Stimulated activated naive CD8-positive, alpha-beta T cell treated with anti-CD3 and anti-CD28 coated beads, Interleukin-15, amount 100 ng/mL, for 72 hours (primary cell): ENCODE measurements around the gene INTS4.
A peak's percentile ranks its signal among the peaks of the same experiment; 100 is the strongest.
"Not testable (repeated sequence)": the region's sequence is repeated elsewhere in the genome, so short reads cannot be mapped to it uniquely, and the experiment has no call there.

Experiments
- ATAC-seq: fragments of 150-1000 bp; cut with Tn5 transposase; 2 replicates; pipeline ENCODE4 v1.10.0; 2021; ENCODE audit warnings: mild to moderate bottlenecking, moderate library complexity
- DNase-seq, 2 donors: peaks; one replicate each; pipeline ENCODE4 v3.0.0; 2021 to 2022
- H3K27ac Mint-ChIP-seq, 2 donors: one replicate each; pipeline ENCODE4 v1.8.0; 2022; ENCODE audit warnings: mild to moderate bottlenecking in 2 of 2, mixed read lengths in 2 of 2, moderate library complexity in 2 of 2
- H3K27me3 Mint-ChIP-seq: one replicate; pipeline ENCODE4 v1.8.0; 2022; ENCODE audit warnings: mixed read lengths
- H3K4me1 Mint-ChIP-seq: one replicate; pipeline ENCODE4 v1.8.0; 2022; ENCODE audit warnings: mild to moderate bottlenecking, mixed read lengths
- H3K4me3 Mint-ChIP-seq, 2 donors: one replicate each; pipeline ENCODE4 v1.8.0; 2022; ENCODE audit warnings: mild to moderate bottlenecking in 2 of 2, mixed read lengths in 2 of 2, moderate library complexity in 1 of 2
- H3K9me3 Mint-ChIP-seq, 2 donors: one replicate each; pipeline ENCODE4 v1.8.0; 2022; ENCODE audit warnings: mixed read lengths in 2 of 2

The INTS4 gene

DNA sequence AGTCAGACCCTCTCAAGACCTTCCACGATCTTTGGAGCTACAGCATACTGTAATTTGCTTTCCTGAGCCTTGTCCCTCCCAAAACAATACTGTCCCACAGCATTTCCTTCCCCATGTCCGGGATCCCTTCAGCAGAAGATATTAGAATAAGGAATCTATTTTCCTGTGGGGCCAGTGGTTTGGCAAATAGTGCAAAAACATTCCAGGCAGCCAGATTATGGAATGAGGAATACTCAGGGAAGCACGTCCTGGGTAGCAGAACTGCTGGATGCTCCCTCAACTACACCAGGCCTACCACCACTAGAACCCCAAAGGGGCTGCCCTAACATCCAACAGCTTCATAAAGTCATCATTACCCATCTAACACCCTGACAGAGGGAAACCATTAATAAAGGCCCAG lies 112.1 kb downstream of the INTS4 start:
- H3K4me3 Mint-ChIP-seq, result no peak overlapping the region
- ATAC-seq, result no peak
- peaks cover 7% of the 10 kb centered on the region for H3K4me1 Mint-ChIP-seq
- H3K9me3 Mint-ChIP-seq, result no peaks in the 10 kb centered on the region
- DNase-seq, result no peak
- no peaks in the 10 kb centered on the region for H3K27me3 Mint-ChIP-seq
- H3K27ac Mint-ChIP-seq, result peak overlapping the region in 1 of 2 donors; percentile 54

DNA sequence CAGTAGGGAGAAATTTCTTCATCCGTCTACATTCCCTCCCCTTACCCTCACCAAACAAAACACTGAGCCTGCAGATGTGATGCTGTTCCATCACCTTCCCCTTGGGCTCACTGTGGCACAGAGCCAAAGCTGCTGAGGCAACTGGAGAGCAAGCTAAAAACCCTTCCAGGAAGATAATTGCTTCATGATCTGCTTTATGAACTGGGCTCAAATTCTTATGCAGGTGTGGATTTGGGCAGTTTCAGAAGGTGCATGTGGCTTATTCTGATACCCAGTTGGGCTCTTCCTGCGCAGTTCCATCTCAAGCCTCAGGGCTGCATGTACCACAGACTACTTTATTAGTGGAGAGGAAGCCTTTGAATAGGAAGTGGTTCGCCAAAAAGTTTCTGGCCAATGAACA lies 115.2 kb downstream of the INTS4 start:
- no peaks in the 10 kb centered on the region for H3K27me3 Mint-ChIP-seq

DNA sequence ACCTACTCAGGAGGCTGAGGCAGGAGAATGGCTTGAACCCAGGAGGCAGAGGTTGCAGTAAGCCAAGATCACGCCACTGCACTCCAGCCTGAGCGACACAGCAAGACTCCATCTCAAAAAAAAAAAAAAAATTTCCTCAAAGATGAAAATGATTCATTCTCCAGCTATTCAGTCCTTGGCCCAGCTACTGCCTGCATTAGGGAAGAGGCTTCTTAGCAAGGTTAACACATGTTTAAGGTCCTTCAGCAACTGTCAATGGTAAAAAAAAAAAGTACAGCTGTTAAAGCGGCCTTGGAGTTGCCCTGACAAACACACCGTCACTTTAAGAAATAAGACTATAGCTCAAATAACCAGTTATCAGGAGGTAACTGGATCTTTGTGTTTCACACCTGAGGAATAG lies 116.2 kb downstream of the INTS4 start:
- not testable (repeated sequence) for H3K27me3 Mint-ChIP-seq, DNase-seq, H3K4me1 Mint-ChIP-seq, H3K9me3 Mint-ChIP-seq, ATAC-seq, H3K4me3 Mint-ChIP-seq, H3K27ac Mint-ChIP-seq

More for the DNA sequence above, 115.2 kb downstream of the INTS4 start:
- H3K4me1 Mint-ChIP-seq, result peaks cover 7% of the 10 kb centered on the region
- no peak overlapping the region for H3K27ac Mint-ChIP-seq
- no peak overlapping the region for H3K4me3 Mint-ChIP-seq
- no peak for DNase-seq
- H3K9me3 Mint-ChIP-seq, result no peaks in the 10 kb centered on the region
- peak; percentile 72 for ATAC-seq

DNA sequence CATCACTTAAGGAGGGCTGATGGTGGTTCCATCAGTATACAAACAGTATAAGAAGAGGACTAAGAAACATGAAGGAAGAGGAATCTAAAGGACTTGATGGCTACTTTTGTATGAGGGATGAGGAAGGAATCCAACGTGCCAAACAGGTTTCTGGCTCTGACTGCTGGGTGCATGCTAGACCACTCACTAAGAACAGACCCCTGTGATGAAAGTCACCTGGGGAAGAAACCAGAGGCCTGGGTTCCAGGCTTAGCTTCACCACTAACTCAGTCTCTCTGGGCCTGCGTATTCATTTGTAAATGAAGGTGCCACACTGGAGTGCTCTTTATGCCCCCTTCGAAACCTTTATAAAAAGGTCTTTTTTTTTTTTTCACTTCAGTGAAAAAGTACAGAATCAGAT lies 118.4 kb downstream of the INTS4 start:
- Mint-ChIP-seq H3K9me3 (no peaks in the 10 kb centered on the region), H3K4me3 (no peak overlapping the region), H3K27ac (peak overlapping the region in 1 of 2 donors; percentile 40), H3K27me3 (no peaks in the 10 kb centered on the region), H3K4me1 (peaks cover 7% of the 10 kb centered on the region)
- no peak for DNase-seq
- ATAC-seq, result no peak

DNA sequence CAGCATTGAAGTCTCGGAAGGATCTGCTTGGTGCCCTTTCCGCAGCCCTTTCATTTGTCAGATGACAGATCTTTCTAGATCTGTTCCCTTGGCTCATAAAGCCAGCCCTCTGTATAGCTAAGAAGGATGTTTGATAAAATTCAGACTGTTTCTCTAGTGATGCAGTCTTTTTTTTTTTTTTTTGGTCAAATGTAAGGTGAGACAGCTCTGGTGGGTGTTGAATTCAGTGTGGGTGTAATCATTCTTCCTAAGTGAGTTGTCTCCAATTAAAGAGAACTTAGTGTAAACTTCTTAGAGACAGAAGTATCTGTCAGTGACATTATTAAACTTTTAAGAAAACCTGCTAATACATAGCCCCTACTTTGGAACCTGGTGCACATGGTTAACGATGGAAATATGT lies 120.3 kb downstream of the INTS4 start:
- peaks cover under 1% of the 10 kb centered on the region for H3K4me1 Mint-ChIP-seq
- no peak overlapping the region for H3K4me3 Mint-ChIP-seq
- no peaks in the 10 kb centered on the region for H3K27me3 Mint-ChIP-seq
- no peaks in the 10 kb centered on the region for H3K9me3 Mint-ChIP-seq
- ATAC-seq (no peak), DNase-seq (no peak)
- no peak overlapping the region for H3K27ac Mint-ChIP-seq

DNA sequence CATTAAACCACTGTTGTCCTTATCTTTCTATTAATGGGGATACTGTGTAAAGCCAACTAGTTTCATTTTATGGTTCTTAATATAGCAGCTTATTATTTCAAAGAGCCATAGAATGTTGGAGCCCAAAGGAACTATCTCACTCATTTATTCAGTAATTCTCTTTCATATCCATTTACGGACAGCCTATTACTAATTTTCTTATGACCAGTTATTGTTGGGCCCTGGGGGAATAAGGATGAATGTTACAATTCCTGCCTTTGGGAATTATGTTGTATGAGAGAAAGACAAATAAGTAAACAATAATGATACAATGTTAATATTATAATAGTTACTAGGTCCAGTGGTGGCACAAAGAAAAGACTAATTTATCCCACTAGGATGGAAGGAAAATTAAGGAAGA lies 121.1 kb downstream of the INTS4 start:
- H3K4me1 Mint-ChIP-seq, result no peaks in the 10 kb centered on the region
- H3K27me3 Mint-ChIP-seq, result no peaks in the 10 kb centered on the region
- ATAC-seq (no peak), DNase-seq (no peak)
- no peaks in the 10 kb centered on the region for H3K9me3 Mint-ChIP-seq
- H3K4me3 Mint-ChIP-seq, result no peak overlapping the region
- no peak overlapping the region for H3K27ac Mint-ChIP-seq

DNA sequence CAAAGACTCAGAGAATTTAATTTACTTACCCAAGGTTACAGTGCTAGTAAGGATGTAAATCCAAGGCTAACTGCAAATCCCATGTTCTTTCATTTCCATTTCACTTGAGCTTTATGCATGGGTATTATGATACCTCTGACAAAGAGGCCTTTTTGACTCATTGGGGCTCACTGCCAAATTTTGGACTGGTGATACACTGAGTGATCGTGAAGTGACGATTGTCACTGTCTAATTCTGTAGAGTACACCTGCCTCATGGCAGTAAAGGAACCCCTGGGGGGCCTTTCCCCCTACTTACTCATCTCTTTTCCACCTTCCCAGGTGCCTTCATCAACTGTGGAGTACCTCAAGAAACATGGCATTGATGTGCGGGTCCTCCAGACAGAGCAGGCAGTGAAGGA lies 122.6 kb downstream of the INTS4 start:
- H3K4me3 Mint-ChIP-seq, result no peak overlapping the region
- DNase-seq, result no peak
- H3K27ac Mint-ChIP-seq, result peak overlapping the region; percentile 77 to 85
- ATAC-seq, result no peak
- no peaks in the 10 kb centered on the region for H3K4me1 Mint-ChIP-seq
- no peaks in the 10 kb centered on the region for H3K27me3 Mint-ChIP-seq
- H3K9me3 Mint-ChIP-seq, result no peaks in the 10 kb centered on the region

DNA sequence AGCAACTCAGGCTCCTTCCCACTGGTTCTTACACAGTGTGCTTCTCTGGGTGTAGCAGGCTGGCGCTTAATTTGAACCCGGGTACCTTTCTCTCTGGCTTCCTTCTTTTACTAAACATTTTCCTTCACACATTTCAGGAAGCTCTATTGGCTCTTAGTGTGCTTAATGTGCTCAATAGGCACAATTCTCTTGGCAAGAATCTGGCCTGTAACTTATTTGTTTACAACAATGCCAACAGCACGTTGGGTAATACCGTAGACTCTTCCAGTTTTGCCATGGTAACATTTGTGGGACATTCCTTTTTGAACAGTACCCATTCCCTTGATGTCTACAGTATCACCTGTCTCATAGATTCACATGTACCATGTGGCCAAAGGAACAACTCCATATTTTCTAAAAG lies 125.7 kb downstream of the INTS4 start:
- ATAC-seq (no peak), DNase-seq (no peak)
- H3K27me3 Mint-ChIP-seq, result no peaks in the 10 kb centered on the region
- H3K4me1 Mint-ChIP-seq, result no peaks in the 10 kb centered on the region
- H3K27ac Mint-ChIP-seq, result no peak overlapping the region
- no peaks in the 10 kb centered on the region for H3K9me3 Mint-ChIP-seq
- no peak overlapping the region for H3K4me3 Mint-ChIP-seq

DNA sequence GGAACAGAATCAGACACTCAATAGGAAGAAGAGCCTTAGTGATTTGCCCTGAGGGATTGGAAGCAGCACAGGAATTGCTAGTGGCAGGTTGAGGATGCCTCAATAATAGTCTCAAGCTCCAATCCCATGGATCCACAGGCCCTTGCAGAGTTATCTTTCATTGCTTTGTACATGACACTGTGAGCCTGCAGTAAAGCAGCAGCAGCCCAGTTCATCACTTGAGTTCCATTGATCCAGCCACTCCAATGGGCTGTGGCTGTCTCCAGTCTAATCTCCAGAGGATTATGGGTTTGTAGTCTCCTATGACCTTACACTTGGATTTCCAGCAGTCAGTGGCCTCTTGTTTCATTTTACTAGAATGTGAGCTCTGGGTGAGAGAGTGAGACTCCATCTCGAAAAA lies 128.1 kb downstream of the INTS4 start:
- H3K4me3 Mint-ChIP-seq, result no peak overlapping the region
- DNase-seq (no peak), ATAC-seq (no peak)
- no peak overlapping the region for H3K27ac Mint-ChIP-seq
- H3K27me3 Mint-ChIP-seq, result no peaks in the 10 kb centered on the region
- H3K4me1 Mint-ChIP-seq, result no peaks in the 10 kb centered on the region
- H3K9me3 Mint-ChIP-seq, result no peaks in the 10 kb centered on the region

DNA sequence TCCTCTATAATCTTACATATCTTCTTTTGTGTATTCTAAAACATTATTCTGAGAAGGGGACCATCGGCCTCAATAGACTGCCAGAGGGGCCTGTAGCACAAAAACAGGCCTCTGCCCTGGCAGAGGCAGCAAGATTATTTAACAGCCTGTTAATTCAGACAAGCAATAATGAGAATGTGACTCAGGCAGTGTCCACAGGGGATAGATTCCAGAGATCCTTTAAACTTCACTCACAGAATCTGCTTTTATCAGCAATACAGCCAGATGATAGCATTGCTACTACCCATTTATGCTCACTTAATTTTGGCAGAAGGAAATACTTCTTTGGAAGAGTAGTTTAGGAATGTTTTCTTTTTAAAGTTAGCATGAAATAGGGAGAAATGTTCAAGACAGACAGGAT lies 128.7 kb downstream of the INTS4 start:
- no peaks in the 10 kb centered on the region for H3K4me1 Mint-ChIP-seq
- H3K9me3 Mint-ChIP-seq, result no peaks in the 10 kb centered on the region
- no peak for DNase-seq
- no peak overlapping the region for H3K27ac Mint-ChIP-seq
- H3K27me3 Mint-ChIP-seq, result no peaks in the 10 kb centered on the region
- no peak overlapping the region for H3K4me3 Mint-ChIP-seq
- ATAC-seq, result no peak

DNA sequence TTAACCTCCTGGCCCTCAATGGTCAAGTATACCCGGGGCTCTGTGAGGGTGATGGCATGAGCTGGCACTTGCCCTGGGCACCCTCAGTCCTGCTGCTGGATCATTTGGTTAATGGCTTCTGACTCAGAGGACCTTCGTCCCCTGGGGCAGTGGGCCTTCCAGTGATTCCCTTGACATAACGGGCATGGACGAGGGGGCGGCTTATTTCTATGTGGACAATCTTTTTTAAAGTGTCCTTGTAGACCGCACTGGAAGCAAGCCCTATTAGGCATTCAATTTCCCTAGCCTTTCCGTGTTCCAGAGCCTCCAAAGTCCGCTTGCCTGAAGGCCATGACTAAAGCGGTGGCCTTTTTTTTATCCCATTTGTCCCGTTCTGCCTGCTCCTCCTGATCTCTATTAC lies 133.0 kb downstream of the INTS4 start:
- H3K4me1 Mint-ChIP-seq, DNase-seq, H3K4me3 Mint-ChIP-seq, H3K9me3 Mint-ChIP-seq, H3K27me3 Mint-ChIP-seq, H3K27ac Mint-ChIP-seq, ATAC-seq: not testable (repeated sequence)

DNA sequence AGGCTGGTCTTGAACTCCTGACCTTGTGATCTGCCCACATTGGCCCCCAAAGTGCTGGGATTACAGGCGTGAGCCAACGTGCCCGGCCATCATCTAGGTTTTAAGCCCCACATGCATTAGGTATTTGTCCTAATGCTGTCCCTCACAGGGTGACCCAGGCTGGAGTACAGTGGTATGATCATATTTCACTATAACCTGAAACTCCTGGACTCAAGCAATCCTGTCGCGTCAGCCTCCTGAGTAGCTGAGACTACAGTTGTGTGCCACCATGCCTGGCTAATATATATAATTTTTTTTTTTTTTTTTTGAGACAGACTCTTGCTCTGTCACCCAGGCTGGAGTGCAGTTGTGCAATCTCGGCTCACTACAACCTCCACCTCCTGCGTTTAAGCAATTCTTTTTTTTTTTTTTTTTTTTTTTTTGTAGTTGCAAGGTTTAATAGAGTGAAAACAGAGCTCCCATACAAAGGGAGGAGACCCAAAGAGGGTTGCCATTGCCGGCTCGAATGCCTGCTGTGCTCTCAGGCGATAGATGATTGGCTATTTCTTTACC lies 136.5 kb downstream of the INTS4 start:
- not testable (repeated sequence) for DNase-seq, H3K27me3 Mint-ChIP-seq, H3K4me3 Mint-ChIP-seq, H3K4me1 Mint-ChIP-seq, H3K27ac Mint-ChIP-seq, ATAC-seq
- H3K9me3 Mint-ChIP-seq, result peaks cover 5 to 27% of the 10 kb centered on the region in 2 donors

DNA sequence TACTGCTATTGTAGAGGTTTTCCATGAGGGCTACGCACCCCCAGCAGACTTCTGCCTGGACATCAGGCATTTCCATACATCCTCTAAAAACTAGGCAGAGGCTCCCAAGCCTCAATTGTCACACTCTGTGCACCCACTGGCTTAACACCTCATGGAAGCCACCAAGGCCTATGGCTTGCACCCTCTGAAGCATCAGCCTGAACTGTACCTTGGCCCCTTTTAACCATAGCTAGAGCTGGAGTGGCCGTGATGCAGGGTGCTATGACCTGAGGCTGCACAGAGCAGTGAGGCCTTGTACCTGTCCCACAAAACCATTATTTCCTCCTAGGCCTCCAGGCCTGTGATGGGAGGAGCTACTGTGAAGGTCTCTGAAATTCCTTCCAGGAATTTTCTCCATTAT lies 139.6 kb downstream of the INTS4 start:
- Mint-ChIP-seq H3K4me3 (no peak overlapping the region), H3K27ac (no peak overlapping the region), H3K27me3 (no peaks in the 10 kb centered on the region), H3K4me1 (no peaks in the 10 kb centered on the region), H3K9me3 (peaks cover 5 to 27% of the 10 kb centered on the region in 2 donors)
- DNase-seq, result no peak
- ATAC-seq, result no peak

DNA sequence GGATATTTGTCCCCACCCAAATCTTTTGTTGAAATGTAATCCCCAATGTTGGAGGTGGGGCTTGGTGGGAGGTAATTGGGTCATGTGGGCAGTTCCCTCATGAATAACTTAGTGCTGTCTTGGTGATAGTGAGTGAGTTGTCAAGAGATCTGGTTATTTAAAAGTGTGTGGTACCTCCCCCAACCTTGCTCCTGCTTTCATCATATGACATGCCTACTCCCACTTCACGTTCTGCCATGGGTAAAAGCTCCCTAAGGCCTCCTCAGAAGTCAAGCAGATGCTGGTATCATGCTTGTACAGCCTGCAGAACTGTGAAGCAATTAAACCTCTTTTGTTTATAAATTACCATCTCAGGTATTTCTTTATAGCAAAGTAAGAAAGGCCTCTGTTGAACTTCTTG lies 143.0 kb downstream of the INTS4 start:
- no peak overlapping the region for H3K27ac Mint-ChIP-seq
- no peaks in the 10 kb centered on the region for H3K27me3 Mint-ChIP-seq
- no peak for ATAC-seq
- DNase-seq, result no peak
- no peak overlapping the region for H3K4me3 Mint-ChIP-seq
- no peaks in the 10 kb centered on the region for H3K4me1 Mint-ChIP-seq
- H3K9me3 Mint-ChIP-seq, result peaks cover 5 to 26% of the 10 kb centered on the region in 2 donors

DNA sequence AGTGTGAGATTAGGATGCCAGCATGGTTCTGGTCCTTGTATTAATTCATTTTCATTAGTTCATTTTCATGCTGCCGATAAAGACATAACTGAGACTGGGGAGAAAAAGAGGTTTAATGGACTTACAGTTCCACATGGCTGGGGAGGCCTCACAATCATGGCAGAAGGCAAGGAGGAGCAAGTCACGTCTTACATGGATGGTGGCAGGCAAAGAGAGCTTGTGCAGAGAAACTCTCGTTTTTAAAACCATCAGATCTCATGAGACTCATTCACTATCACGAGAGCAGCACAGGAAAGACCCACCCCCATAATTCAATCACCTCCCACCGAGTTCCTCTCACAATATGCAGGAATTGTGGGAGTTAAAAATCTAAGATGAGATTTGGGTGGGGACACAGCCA lies 150.8 kb downstream of the INTS4 start:
- Mint-ChIP-seq H3K9me3 (peaks cover 18 to 29% of the 10 kb centered on the region in 2 donors), H3K27ac (peak overlapping the region in 1 of 2 donors; percentile 41)
- H3K4me1 Mint-ChIP-seq, ATAC-seq, DNase-seq, H3K27me3 Mint-ChIP-seq, H3K4me3 Mint-ChIP-seq: not testable (repeated sequence)

DNA sequence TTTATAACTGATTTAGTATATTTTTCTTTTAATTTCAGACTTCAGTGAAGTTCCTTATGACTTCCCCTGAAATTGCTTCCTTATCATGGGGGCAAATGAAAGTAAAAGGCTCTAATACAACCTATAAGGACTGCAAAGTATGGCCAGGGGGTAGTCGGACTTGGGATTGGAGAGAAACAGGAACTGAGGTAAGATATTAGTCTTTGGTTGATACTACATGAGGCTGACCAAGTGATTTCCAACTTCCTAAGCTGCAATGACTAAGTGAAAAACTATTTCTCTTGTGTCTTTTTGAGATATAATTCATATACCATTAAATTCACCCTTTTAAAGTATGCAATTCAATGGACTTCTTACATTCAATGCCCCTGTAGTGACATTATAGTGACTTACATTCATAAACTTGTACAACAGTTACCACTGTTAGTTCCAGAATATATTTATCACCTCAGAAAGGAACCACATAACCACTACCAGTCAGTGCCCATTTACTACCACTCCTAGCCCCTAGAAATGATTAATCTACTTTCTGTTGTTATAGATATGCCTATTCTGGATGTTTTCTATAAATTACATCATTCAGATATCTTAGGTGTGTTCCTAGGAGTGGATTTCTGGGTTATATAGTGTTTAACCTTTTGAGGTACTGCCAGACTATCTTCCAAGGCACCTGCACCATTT lies 151.9 kb downstream of the INTS4 start:
- Mint-ChIP-seq H3K9me3 (peaks cover 18 to 29% of the 10 kb centered on the region in 2 donors), H3K4me3 (no peak overlapping the region), H3K27ac (no peak overlapping the region), H3K27me3 (no peaks in the 10 kb centered on the region), H3K4me1 (no peaks in the 10 kb centered on the region)
- ATAC-seq, result peak; percentile 75
- DNase-seq, result no peak

DNA sequence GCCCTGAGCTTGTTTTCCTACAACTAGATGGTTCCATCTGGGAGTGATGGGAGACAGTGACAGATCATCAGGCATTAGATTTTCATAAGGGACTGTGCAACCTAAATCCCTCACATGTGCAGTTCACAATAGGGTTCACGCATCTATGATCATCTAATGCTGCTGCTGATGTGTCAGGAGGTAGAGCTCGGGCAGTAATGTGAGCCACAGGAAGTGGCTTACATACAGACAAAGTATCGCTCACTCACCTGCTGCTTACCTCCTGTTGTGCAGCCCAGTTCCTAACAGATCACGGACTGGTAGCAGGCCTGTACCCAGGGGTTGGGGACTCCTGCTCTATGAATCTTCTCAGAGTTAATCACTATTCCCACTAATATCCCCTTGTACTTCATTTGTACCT lies 161.2 kb downstream of the INTS4 start:
- no peaks in the 10 kb centered on the region for H3K4me1 Mint-ChIP-seq

More for the DNA sequence above, 161.2 kb downstream of the INTS4 start:
- Mint-ChIP-seq H3K4me3 (no peak overlapping the region), H3K27me3 (no peaks in the 10 kb centered on the region), H3K27ac (no peak overlapping the region), H3K9me3 (no peaks in the 10 kb centered on the region)
- no peak for DNase-seq
- no peak for ATAC-seq
